Measurements from ENCODE around the gene LAMP1.

GRCh38 chr13:113291129-113291528 is 5.9 kb upstream of the LAMP1 start:
- TF ChIP-seq CTCF (conservative IDR thresholded peaks at IDR 0.05; ENCODE audit: low read depth, low read length) = no peak
- TF ChIP-seq EZH2phosphoT487 (IDR thresholded peaks at IDR 0.05; ENCODE audit: borderline replicate concordance, low read length) = no peak
- TF ChIP-seq EZH2 (IDR thresholded peaks at IDR 0.05; ENCODE audit: low read length, unreplicated experiment) = no peak

All from PC-3 (cell line).